ENCODE results near the gene RAB37. TPM values are rescaled to one million over a fixed set of nuclear protein-coding genes. Genes with fewer than 3 reads are reported as not detected.

RAB37 gene
- total RNA-seq, 1 experiment from 2014 or later, result 8.9 TPM

DNA sequence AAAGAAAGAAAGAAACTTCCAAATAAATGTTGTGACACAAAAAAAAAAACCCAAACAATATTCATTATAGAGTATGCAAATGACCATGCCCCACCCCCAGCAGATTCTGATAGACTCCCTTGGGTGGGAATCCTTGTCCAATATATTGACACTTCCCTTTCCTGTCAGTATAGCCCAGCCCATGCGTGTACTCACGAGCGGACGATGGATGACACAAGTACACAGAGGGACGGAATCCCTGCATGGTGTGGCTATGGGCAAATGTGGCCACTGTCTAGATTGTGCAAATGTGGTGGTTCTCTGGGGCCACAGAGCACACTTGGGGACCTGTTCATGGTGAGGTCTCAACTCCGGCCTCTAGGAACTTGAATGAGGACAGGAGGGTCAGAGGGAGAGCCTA lies 3.1 kb downstream of the RAB37 start:
- ChIA-PET CTCF (interaction anchor here (0.6 kb wide), 1 partner anchor 43 kb away, joined by 3 read pairs; no protein-coding TSS in a partner anchor), POLR2A (no interaction called here)
- no peak overlapping the region for H3K4me3 Mint-ChIP-seq
- ATAC-seq, result no peak
- no peak for TF ChIP-seq ZNF219 (CRISPR knock-in tag; IDR thresholded peaks at IDR 0.05; ENCODE audit: borderline replicate concordance)
- TF ChIP-seq, protein P1, sequence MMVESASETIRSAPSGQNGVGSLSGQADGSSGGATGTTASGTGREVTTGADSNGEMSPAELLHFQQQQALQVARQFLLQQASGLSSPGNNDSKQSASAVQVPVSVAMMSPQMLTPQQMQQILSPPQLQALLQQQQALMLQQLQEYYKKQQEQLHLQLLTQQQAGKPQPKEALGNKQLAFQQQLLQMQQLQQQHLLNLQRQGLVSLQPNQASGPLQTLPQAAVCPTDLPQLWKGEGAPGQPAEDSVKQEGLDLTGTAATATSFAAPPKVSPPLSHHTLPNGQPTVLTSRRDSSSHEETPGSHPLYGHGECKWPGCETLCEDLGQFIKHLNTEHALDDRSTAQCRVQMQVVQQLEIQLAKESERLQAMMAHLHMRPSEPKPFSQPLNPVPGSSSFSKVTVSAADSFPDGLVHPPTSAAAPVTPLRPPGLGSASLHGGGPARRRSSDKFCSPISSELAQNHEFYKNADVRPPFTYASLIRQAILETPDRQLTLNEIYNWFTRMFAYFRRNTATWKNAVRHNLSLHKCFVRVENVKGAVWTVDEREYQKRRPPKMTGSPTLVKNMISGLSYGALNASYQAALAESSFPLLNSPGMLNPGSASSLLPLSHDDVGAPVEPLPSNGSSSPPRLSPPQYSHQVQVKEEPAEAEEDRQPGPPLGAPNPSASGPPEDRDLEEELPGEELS (CRISPR knock-in tag; IDR thresholded peaks at IDR 0.05), result no peak
- TF ChIP-seq ZNF671 (CRISPR knock-in tag; IDR thresholded peaks at IDR 0.05), result no peak
- H3K4me1 Mint-ChIP-seq, result peaks cover 39% of the 10 kb centered on the region
- no peak for DNase-seq (ENCODE audit: low spot score)
- peaks cover 7% of the 10 kb centered on the region; the same call in 1 of the 2 replicates for H3K9me3 Mint-ChIP-seq
- H3K27me3 Mint-ChIP-seq (ENCODE audit: low read depth), result peaks cover 18% of the 10 kb centered on the region
- no peak overlapping the region; the same call in 1 of the 2 replicates for H3K27ac Mint-ChIP-seq
- H3K36me3 Mint-ChIP-seq, result no peaks in the 10 kb centered on the region

DNA sequence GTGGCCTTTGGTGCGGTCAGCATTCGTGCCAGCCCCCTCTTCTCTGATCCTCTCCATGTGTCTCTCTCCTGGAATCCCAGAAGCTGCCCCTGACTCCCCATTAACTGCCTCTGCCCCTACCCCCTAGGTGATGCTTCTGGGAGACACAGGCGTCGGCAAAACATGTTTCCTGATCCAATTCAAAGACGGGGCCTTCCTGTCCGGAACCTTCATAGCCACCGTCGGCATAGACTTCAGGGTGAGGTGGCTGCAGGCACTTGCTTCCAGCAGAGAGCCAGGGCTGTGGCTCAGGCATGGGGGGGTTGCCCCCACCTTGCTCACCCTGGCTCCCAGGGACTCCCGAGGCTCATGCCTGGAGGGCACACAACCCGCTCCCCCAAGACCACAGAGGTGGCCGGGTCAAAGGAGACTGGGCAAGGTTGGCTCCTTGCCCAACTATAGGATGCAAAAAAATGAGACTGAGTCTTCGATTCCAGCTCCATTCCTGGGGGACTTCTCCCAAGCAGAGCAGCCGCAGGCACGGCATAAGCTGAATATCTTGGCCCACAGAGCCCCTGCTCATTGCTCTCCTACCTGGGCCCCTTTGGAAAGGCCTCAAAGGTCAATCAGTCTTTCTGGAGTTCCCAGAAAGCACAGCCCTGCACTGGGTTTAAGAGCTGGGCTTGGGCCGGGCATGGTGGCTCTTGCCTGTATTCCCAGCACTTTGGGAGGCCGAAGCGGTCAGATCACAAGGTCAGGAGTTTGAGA lies 3.8 kb downstream of the RAB37 start:
- no peak for ATAC-seq
- POLR2A ChIA-PET, result no interaction called here
- Mint-ChIP-seq H3K4me1 (peaks cover 45% of the 10 kb centered on the region), H3K4me3 (no peak overlapping the region), H3K36me3 (no peaks in the 10 kb centered on the region), H3K27me3 (ENCODE audit: low read depth) (peaks cover 12% of the 10 kb centered on the region), H3K9me3 (peaks cover 7% of the 10 kb centered on the region; the same call in 1 of the 2 replicates), H3K27ac (no peak overlapping the region)
- TF ChIP-seq SOX15 (CRISPR knock-in tag; IDR thresholded peaks at IDR 0.05) (no peak), SP1 (CRISPR knock-in tag; conservative IDR thresholded peaks at IDR 0.05) (no peak), ZNF219 (CRISPR knock-in tag; IDR thresholded peaks at IDR 0.05; ENCODE audit: borderline replicate concordance) (no peak), MYBL2 (CRISPR knock-in tag; IDR thresholded peaks at IDR 0.05) (no peak), ZNF232 (CRISPR knock-in tag; IDR thresholded peaks at IDR 0.05) (no peak), NFATC4 (CRISPR knock-in tag; IDR thresholded peaks at IDR 0.05) (no peak), TP53 (CRISPR knock-in tag; IDR thresholded peaks at IDR 0.05) (no peak), ZNF263 (CRISPR knock-in tag; IDR thresholded peaks at IDR 0.05; ENCODE audit: low read depth) (no peak), NR1H2 (CRISPR knock-in tag; IDR thresholded peaks at IDR 0.05) (no peak), CREM (CRISPR knock-in tag; IDR thresholded peaks at IDR 0.05) (no peak), MXD4 (CRISPR knock-in tag; IDR thresholded peaks at IDR 0.05; ENCODE audit: borderline replicate concordance) (no peak)
- TF ChIP-seq, protein P2, sequence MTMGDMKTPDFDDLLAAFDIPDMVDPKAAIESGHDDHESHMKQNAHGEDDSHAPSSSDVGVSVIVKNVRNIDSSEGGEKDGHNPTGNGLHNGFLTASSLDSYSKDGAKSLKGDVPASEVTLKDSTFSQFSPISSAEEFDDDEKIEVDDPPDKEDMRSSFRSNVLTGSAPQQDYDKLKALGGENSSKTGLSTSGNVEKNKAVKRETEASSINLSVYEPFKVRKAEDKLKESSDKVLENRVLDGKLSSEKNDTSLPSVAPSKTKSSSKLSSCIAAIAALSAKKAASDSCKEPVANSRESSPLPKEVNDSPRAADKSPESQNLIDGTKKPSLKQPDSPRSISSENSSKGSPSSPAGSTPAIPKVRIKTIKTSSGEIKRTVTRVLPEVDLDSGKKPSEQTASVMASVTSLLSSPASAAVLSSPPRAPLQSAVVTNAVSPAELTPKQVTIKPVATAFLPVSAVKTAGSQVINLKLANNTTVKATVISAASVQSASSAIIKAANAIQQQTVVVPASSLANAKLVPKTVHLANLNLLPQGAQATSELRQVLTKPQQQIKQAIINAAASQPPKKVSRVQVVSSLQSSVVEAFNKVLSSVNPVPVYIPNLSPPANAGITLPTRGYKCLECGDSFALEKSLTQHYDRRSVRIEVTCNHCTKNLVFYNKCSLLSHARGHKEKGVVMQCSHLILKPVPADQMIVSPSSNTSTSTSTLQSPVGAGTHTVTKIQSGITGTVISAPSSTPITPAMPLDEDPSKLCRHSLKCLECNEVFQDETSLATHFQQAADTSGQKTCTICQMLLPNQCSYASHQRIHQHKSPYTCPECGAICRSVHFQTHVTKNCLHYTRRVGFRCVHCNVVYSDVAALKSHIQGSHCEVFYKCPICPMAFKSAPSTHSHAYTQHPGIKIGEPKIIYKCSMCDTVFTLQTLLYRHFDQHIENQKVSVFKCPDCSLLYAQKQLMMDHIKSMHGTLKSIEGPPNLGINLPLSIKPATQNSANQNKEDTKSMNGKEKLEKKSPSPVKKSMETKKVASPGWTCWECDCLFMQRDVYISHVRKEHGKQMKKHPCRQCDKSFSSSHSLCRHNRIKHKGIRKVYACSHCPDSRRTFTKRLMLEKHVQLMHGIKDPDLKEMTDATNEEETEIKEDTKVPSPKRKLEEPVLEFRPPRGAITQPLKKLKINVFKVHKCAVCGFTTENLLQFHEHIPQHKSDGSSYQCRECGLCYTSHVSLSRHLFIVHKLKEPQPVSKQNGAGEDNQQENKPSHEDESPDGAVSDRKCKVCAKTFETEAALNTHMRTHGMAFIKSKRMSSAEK (CRISPR knock-in tag; IDR thresholded peaks at IDR 0.05; ENCODE audit: borderline replicate concordance), result no peak
- TF ChIP-seq, protein P3, sequence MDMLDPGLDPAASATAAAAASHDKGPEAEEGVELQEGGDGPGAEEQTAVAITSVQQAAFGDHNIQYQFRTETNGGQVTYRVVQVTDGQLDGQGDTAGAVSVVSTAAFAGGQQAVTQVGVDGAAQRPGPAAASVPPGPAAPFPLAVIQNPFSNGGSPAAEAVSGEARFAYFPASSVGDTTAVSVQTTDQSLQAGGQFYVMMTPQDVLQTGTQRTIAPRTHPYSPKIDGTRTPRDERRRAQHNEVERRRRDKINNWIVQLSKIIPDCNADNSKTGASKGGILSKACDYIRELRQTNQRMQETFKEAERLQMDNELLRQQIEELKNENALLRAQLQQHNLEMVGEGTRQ (CRISPR knock-in tag; IDR thresholded peaks at IDR 0.05), result no peak
- TF ChIP-seq, protein P4, sequence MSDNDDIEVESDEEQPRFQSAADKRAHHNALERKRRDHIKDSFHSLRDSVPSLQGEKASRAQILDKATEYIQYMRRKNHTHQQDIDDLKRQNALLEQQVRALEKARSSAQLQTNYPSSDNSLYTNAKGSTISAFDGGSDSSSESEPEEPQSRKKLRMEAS (CRISPR knock-in tag; IDR thresholded peaks at IDR 0.05), result no peak
- TF ChIP-seq, protein P5, sequence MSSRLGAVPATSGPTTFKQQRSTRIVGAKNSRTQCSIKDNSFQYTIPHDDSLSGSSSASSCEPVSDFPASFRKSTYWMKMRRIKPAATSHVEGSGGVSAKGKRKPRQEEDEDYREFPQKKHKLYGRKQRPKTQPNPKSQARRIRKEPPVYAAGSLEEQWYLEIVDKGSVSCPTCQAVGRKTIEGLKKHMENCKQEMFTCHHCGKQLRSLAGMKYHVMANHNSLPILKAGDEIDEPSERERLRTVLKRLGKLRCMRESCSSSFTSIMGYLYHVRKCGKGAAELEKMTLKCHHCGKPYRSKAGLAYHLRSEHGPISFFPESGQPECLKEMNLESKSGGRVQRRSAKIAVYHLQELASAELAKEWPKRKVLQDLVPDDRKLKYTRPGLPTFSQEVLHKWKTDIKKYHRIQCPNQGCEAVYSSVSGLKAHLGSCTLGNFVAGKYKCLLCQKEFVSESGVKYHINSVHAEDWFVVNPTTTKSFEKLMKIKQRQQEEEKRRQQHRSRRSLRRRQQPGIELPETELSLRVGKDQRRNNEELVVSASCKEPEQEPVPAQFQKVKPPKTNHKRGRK (CRISPR knock-in tag; IDR thresholded peaks at IDR 0.05; ENCODE audit: borderline replicate concordance), result no peak
- TF ChIP-seq, protein P6, sequence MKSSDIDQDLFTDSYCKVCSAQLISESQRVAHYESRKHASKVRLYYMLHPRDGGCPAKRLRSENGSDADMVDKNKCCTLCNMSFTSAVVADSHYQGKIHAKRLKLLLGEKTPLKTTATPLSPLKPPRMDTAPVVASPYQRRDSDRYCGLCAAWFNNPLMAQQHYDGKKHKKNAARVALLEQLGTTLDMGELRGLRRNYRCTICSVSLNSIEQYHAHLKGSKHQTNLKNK (CRISPR knock-in tag; IDR thresholded peaks at IDR 0.05), result no peak
- TF ChIP-seq, protein P7, sequence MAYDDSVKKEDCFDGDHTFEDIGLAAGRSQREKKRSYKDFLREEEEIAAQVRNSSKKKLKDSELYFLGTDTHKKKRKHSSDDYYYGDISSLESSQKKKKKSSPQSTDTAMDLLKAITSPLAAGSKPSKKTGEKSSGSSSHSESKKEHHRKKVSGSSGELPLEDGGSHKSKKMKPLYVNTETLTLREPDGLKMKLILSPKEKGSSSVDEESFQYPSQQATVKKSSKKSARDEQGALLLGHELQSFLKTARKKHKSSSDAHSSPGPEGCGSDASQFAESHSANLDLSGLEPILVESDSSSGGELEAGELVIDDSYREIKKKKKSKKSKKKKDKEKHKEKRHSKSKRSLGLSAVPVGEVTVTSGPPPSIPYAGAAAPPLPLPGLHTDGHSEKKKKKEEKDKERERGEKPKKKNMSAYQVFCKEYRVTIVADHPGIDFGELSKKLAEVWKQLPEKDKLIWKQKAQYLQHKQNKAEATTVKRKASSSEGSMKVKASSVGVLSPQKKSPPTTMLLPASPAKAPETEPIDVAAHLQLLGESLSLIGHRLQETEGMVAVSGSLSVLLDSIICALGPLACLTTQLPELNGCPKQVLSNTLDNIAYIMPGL (CRISPR knock-in tag; IDR thresholded peaks at IDR 0.05), result no peak
- TF ChIP-seq, protein P8, sequence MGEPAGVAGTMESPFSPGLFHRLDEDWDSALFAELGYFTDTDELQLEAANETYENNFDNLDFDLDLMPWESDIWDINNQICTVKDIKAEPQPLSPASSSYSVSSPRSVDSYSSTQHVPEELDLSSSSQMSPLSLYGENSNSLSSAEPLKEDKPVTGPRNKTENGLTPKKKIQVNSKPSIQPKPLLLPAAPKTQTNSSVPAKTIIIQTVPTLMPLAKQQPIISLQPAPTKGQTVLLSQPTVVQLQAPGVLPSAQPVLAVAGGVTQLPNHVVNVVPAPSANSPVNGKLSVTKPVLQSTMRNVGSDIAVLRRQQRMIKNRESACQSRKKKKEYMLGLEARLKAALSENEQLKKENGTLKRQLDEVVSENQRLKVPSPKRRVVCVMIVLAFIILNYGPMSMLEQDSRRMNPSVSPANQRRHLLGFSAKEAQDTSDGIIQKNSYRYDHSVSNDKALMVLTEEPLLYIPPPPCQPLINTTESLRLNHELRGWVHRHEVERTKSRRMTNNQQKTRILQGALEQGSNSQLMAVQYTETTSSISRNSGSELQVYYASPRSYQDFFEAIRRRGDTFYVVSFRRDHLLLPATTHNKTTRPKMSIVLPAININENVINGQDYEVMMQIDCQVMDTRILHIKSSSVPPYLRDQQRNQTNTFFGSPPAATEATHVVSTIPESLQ (CRISPR knock-in tag; IDR thresholded peaks at IDR 0.05), result no peak
- CTCF ChIA-PET, result interaction anchor here (0.8 to 2.5 kb wide), 5 partner anchors 9 to 83 kb away, joined by 3 to 22 read pairs (median 4); no protein-coding TSS in a partner anchor
- DNase-seq (ENCODE audit: low spot score), result no peak

Data from WTC11 (cell line).